GM04504 (cell line): ENCODE measurements around the gene RALGAPA2.

Source experiments
- DNase-seq: peaks from one replicate; pipeline ENCODE4 v3.0.0-alpha.2; 2012; ENCODE audit warnings: low read depth

Gene RALGAPA2

GRCh38 chr20:20630551-20630950, 81.9 kb downstream of the RALGAPA2 start:
- no peak for DNase-seq

- no peak for DNase-seq
Observed at GRCh38 chr20:20629556-20630188, 82.8 kb downstream of the RALGAPA2 start.

DNA sequence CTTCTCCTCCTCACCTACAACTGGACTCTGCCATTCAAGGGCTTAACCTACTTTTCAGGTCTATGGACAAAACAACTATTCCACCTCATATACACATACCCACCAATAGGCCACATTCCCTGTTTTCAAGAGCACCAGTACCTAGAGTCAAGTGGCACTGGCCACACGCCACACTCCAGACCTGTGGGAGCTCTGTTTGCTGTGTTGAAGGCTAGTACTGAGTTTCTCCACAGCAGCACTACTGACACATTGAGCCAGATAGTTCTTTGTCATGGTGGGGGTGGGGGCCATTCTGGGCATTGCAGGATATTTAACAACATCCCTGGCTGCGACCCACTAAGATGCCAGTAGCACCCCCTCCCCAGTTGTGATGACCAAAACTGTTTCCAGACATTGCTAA, 84.1 kb downstream of the RALGAPA2 start:
- no peak for DNase-seq

DNA sequence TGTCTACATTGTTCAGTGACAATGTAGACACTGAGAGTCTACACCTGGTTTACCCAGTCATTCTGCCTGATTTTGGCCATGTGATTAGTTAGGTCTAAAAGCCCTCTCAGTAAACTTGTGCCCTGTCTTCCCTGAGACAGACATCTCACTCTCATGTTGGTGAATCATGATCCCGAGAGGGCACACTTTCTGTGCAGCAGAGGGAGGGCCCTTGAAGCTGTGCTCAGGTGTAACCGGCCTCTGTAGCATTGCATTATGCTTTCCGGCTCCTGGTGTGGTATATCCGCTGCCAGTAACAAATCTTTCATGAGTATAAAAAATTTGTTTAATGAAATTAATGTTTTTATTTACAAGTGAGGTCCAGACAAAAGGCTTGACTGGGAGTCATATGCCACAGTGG, 85.0 kb downstream of the RALGAPA2 start:
- DNase-seq, result no peak

DNA sequence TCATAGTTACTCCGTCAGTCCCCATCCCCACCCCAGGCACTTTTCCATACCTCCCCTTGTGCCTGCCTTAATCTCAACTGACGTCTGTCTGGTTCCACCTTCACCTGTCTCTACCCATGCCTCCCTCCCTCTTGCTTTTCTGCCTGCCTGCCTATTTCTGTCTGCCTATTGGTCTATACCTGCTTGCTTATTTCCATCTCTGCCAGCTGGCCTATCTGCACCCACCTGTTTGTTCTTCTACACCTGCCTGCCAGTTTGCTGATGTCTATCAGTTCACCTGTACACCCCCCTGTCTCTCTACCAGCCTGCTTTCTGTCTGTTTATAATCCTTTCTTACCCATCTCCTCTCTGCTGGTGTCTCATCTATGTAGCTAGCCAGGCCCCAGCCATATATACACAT, 87.5 kb downstream of the RALGAPA2 start:
- DNase-seq, result no peak

- DNase-seq, result no peak
Observed at GRCh38 chr20:20621195-20621594, 91.2 kb downstream of the RALGAPA2 start.

- no peak for DNase-seq
Observed at GRCh38 chr20:20614391-20614790, 98.1 kb downstream of the RALGAPA2 start.

- no peak for DNase-seq
Observed at GRCh38 chr20:20612251-20612650, 100.2 kb downstream of the RALGAPA2 start.

- DNase-seq, result no peak
Observed at GRCh38 chr20:20611167-20611566, 101.3 kb downstream of the RALGAPA2 start.

GRCh38 chr20:20609522-20609921, 102.9 kb downstream of the RALGAPA2 start:
- DNase-seq, result no peak

DNA sequence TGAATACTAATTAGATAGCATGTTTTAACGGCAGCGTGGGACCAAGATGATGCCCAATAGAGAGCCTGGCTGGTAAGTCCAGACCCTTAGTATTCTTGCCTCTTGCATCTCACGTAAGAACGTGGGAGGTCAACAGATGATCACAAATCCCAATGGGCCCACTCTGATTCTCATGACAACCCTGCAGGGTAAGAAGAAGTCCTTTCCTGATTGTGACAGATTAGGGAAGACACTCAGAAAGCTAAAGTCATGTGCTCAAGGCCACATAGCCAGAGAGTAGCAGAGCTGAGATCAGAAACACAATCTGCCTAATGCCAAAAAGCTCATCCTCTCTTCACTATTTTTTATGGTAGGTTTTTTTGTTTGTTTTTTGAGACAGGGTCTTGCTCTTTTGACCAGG, 103.8 kb downstream of the RALGAPA2 start:
- DNase-seq, result no peak

DNA sequence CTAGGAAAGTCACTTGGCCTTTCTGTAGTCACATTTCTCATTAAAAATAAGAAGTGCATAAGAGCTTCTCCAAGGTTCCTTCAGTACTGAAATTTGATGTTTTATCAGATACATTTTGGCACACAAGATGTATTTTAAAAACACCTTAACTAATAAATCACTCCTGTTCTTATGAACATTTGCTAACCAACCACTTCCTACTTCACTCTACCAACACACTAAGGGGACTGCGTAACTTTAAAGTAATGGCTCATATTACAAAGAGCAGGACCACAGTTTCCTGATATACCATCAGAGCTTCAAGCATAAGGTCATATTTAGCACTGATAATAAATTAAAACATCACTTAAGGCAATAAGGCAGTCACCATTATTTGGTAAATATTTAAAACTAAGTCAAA, 104.4 kb downstream of the RALGAPA2 start:
- DNase-seq, result no peak

GRCh38 chr20:20606881-20607280, 105.6 kb downstream of the RALGAPA2 start:
- DNase-seq, result no peak

DNA sequence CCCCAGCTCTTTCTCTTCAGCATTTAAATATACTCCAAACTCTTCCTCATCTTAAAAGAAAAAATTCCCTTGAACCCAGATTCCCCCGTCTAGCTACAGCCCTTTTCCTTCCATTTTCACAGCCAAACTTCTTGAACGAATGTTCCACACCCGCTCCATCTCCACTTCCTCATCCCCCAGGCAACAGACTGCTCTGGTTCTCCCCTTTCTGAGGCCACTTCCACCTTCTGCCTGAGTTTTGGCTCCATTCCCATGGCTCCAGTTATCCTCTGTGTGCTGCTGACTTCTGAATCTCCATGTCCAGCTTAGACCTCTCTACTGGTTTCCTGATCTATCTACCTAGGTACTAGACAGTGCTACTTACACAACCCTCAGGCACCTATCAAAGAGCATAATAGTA, 106.4 kb downstream of the RALGAPA2 start:
- DNase-seq, result no peak

DNA sequence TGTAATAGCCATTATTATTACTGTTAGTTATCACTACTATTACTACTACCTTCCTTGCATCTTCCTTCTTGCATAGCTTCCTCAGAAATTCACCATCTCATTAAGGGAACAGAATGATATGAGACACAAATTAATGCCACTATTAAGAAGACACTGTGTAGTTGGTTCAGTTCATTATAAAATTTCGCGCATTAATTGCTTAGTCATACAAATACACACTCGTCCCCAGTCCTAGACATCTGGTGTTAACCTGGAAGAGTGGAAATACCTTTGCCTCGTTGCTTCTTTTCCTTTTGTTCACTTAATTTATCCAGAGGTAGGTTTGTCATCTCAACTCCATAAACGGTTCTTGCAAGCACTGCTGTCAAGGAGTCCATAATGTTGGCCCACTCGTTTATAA, 107.5 kb downstream of the RALGAPA2 start:
- no peak for DNase-seq

GRCh38 chr20:20604357-20604756, 108.1 kb downstream of the RALGAPA2 start:
- DNase-seq, result no peak

DNA sequence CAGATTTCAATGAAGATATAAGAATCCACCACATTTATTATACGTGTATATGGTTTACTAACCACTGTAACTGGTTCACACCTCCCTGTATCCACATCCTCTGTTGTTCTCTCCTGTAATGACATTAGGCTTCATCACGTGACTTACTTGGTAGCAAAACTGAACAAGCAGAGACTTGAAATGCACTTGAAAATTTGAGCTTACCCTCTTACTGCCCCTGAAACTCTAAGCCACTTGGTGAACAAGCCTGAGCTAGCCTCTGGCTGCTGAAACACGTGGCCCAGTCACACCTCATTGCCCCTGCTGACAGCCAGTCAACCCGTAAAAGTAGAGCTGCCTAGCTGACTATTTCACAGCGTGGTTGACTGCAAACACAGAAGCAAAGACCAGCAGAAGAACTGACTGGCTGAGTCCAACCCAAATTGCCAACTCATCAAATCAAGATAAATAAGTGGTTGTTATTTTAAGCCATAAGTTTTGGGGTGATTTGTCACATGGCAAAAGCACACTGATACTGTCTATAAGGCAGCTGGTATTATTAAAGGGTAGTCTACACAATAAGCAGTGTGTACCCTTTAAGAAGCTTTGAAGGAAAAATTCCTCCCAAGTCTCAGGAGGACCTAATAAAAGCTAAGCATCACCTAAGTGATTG, 109.0 kb downstream of the RALGAPA2 start:
- DNase-seq, result no peak

GRCh38 chr20:20597966-20598365, 114.5 kb downstream of the RALGAPA2 start:
- no peak for DNase-seq

GRCh38 chr20:20594171-20594530, 118.3 kb downstream of the RALGAPA2 start:
- peak; percentile 1 for DNase-seq

- DNase-seq, result peak; percentile 10
Observed at GRCh38 chr20:20593447-20594170, 118.8 kb downstream of the RALGAPA2 start.

DNA sequence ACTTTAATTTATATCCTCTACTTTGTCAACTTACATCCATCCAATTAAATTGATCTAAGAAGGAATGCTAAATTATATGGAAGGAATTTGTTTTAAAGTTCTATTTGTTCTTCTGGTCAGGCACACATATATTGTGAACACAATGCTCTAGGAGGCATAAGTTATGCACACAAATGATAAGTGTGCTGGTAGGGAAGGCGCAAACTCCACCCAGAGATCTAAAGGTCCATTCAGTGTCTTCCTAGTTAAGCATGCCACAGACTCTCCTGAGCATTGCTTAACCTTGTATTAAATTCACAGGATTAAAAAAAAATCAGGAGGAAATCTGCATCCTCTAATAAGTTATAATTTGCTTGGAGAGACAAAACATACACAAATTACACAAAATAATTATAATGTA, 127.3 kb downstream of the RALGAPA2 start:
- DNase-seq, result no peak

- no peak for DNase-seq
Observed at GRCh38 chr20:20582734-20583133, 129.7 kb downstream of the RALGAPA2 start.

DNA sequence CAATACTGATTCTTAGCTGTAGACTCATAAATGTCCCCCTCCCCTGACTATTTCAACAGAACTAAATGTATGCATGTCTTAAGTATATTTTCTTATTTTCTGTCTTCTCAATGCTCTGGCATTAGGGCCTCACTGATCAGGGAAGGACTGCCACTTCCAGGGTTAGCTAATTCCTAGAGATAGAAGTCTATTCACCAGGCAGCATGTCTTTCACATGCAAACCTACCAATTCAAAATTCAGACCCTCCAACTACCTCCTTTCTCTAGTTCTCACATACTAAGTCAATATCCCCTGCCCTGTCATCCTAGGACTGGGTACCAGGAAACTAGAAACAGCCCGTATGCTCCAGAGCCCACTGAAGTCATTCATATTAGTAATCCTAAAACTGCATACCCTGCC, 132.3 kb downstream of the RALGAPA2 start:
- DNase-seq, result no peak

DNA sequence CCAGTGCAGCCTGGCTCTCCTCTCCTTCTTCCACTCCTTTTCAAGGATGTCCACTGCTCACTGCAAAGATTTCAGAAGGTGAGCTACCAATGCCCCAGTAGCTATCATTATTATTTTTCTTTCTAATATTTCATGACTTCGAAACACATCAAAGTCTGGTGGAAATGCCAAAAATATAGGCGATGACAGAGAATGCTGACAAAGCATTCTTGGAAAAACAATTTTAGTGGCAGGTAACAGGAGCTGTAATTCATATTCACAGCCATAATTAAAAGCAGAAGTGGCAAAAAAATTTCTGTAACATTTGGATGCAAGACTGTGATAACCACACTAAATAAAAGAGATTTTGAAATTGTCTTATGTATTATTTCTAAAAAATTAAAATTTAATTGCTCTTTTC, 133.6 kb downstream of the RALGAPA2 start:
- DNase-seq, result no peak
